ENCODE data around the gene AHI1. TPM values are rescaled to one million over a fixed set of nuclear protein-coding genes. Genes with fewer than 3 reads are reported as not detected.

The AHI1 gene
- total and polyA plus RNA-seq, 8 donors: 10.6 to 24.8 (median 16.5) TPM

GRCh38 chr6:135410856-135411255, 86.7 kb downstream of the AHI1 start:
- 94 to 100% methylated on average over 2 of the region's 2 CpGs for WGBS, 2 donors
- Histone ChIP-seq H3K9me3 (no peaks in the 10 kb centered on the region), H3K4me3 (no peak overlapping the region), H3K27ac (no peak overlapping the region), H3K27me3 (no peaks in the 10 kb centered on the region), H3K4me1 (no peaks in the 10 kb centered on the region), H3K36me3 (peaks cover 0 to 13% (median 0%) of the 10 kb centered on the region in 3 donors)
- no peak for TF ChIP-seq CTCF (IDR thresholded peaks at IDR 0.05)
- ATAC-seq (no peak), FAIRE-seq (no peak), DNase-seq (no peak)
- intact Hi-C loops (cut with DNase I): no loop called here

GRCh38 chr6:135403584-135403983, 94.0 kb downstream of the AHI1 start:
- no peaks in the 10 kb centered on the region for H3K4me1 ChIP-seq
- FAIRE-seq: no peak
- intact Hi-C loops (cut with DNase I): no loop called here
- no peak for DNase-seq
- H3K4me3 ChIP-seq: no peak overlapping the region
- H3K27ac ChIP-seq: no peak overlapping the region
- H3K27me3 ChIP-seq: no peaks in the 10 kb centered on the region
- no peak for TF ChIP-seq CTCF (IDR thresholded peaks at IDR 0.05)
- H3K9me3 ChIP-seq: no peaks in the 10 kb centered on the region
- 74 to 84% methylated on average over 3 of the region's 3 CpGs for WGBS, 2 donors
- no peak for ATAC-seq
- no peaks in the 10 kb centered on the region for H3K36me3 ChIP-seq

- Histone ChIP-seq H3K36me3 (no peaks in the 10 kb centered on the region), H3K4me3 (no peak overlapping the region), H3K9me3 (no peaks in the 10 kb centered on the region), H3K4me1 (no peaks in the 10 kb centered on the region), H3K27me3 (no peaks in the 10 kb centered on the region), H3K27ac (no peak overlapping the region)
- WGBS, 2 donors: 93 to 95% methylated on average over 1 of the region's 1 CpG
- no peak for DNase-seq
- TF ChIP-seq CTCF (IDR thresholded peaks at IDR 0.05): no peak
- ATAC-seq: no peak
- intact Hi-C loops (cut with DNase I): no loop called here
- no peak for FAIRE-seq
These were observed 95.2 kb downstream of the AHI1 start for GRCh38 chr6:135402311-135402710.

- ATAC-seq: no peak
- no peak for TF ChIP-seq CTCF (IDR thresholded peaks at IDR 0.05)
- H3K9me3 ChIP-seq: no peaks in the 10 kb centered on the region
- WGBS, 2 donors: 82 to 83% methylated on average over 5 of the region's 5 CpGs
- intact Hi-C loops (cut with DNase I): no loop called here
- no peak overlapping the region for H3K4me3 ChIP-seq
- H3K27ac ChIP-seq: no peak overlapping the region
- H3K4me1 ChIP-seq: no peaks in the 10 kb centered on the region
- H3K36me3 ChIP-seq: no peaks in the 10 kb centered on the region
- DNase-seq: no peak
- H3K27me3 ChIP-seq: no peaks in the 10 kb centered on the region
- FAIRE-seq: no peak
These were observed 100.2 kb downstream of the AHI1 start for GRCh38 chr6:135397172-135397952.

GRCh38 chr6:135395136-135395535, 102.4 kb downstream of the AHI1 start:
- ATAC-seq (no peak), DNase-seq (no peak), FAIRE-seq (no peak)
- no peak overlapping the region for H3K27ac ChIP-seq
- no peaks in the 10 kb centered on the region for H3K4me1 ChIP-seq
- H3K4me3 ChIP-seq: no peak overlapping the region
- H3K27me3 ChIP-seq: no peaks in the 10 kb centered on the region
- H3K9me3 ChIP-seq: no peaks in the 10 kb centered on the region
- TF ChIP-seq CTCF (IDR thresholded peaks at IDR 0.05): no peak
- H3K36me3 ChIP-seq: no peaks in the 10 kb centered on the region
- intact Hi-C loops (cut with DNase I): no loop called here
